Effector memory CD8-positive, alpha-beta T cell (primary cell): ENCODE measurements around the gene CRY2.

Experiments
- ATAC-seq: fragments of 150-1000 bp; cut with Tn5 transposase; replicated peaks from 2 replicates; pipeline ENCODE4 v1.10.0; 2021; ENCODE audit warnings: mild to moderate bottlenecking, moderate library complexity
- DNase-seq, 3 experiments: peaks; one replicate each; pipeline ENCODE4 v3.0.0; 2021
- H3K27ac Mint-ChIP-seq, 2 donors: one replicate each; pipeline ENCODE4 v1.8.0; 2022; ENCODE audit warnings: mild to moderate bottlenecking in 2 of 2, mixed read lengths in 2 of 2, moderate library complexity in 2 of 2
- H3K27me3 Mint-ChIP-seq, 2 donors: one replicate each; pipeline ENCODE4 v1.8.0; 2022; ENCODE audit warnings: mixed read lengths in 2 of 2
- H3K36me3 Mint-ChIP-seq: one replicate; pipeline ENCODE4 v1.8.0; 2022; ENCODE audit warnings: mild to moderate bottlenecking, moderate library complexity, mixed read lengths; ENCODE audit not compliant: insufficient read depth
- H3K4me1 Mint-ChIP-seq, 2 donors: one replicate each; pipeline ENCODE4 v1.8.0; 2022; ENCODE audit warnings: low read depth in 2 of 2, mixed read lengths in 2 of 2
- H3K4me3 Mint-ChIP-seq, 2 donors: one replicate each; pipeline ENCODE4 v1.8.0; 2022; ENCODE audit warnings: mild to moderate bottlenecking in 2 of 2, mixed read lengths in 2 of 2, moderate library complexity in 2 of 2
- H3K9me3 Mint-ChIP-seq, 2 donors: one replicate each; pipeline ENCODE4 v1.8.0; 2022; ENCODE audit warnings: mixed read lengths in 2 of 2

CRY2 gene

GRCh38 chr11:45858751-45859398 is 11.6 kb downstream of the CRY2 start:
- ATAC-seq (no peak), DNase-seq (no peak)
- peak overlapping the region in 1 of 2 donors; percentile 85 for H3K27ac Mint-ChIP-seq
- H3K4me1 Mint-ChIP-seq, result peaks cover 7 to 8% of the 10 kb centered on the region in 2 donors
- H3K9me3 Mint-ChIP-seq, result no peaks in the 10 kb centered on the region
- H3K36me3 Mint-ChIP-seq, result peaks cover 74% of the 10 kb centered on the region
- H3K27me3 Mint-ChIP-seq, result no peaks in the 10 kb centered on the region
- H3K4me3 Mint-ChIP-seq, result no peak overlapping the region

GRCh38 chr11:45859661-45860140 is 12.4 kb downstream of the CRY2 start:
- Mint-ChIP-seq H3K27ac (peak overlapping the region in 1 of 2 donors; percentile 85), H3K4me1 (peaks cover 6 to 8% of the 10 kb centered on the region in 2 donors), H3K4me3 (no peak overlapping the region), H3K9me3 (no peaks in the 10 kb centered on the region), H3K36me3 (peaks cover 74% of the 10 kb centered on the region), H3K27me3 (no peaks in the 10 kb centered on the region)
- no peak for DNase-seq
- no peak for ATAC-seq

DNA sequence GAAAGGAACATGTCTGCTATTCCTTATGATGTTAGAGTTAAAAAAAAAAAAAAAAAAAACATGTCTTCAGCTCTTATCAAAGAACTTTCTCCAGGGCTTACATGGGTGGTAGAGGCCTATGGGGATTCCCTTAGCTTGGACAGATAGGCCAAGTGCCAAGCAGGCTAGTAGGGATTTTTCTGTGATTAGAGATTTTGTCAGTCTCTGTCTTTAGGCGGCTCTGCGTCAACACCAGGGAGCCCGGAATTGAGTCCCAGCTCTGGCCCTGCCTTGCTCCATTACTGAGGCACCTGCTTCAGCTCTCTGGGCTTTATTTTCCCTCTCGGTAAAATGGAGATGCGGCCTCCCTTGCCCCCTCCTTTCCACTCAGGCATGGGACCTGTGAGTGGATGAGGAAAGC is 13.1 kb downstream of the CRY2 start:
- Mint-ChIP-seq H3K36me3 (peaks cover 78% of the 10 kb centered on the region), H3K4me1 (peaks cover 4 to 8% of the 10 kb centered on the region in 2 donors), H3K27ac (no peak overlapping the region), H3K4me3 (no peak overlapping the region), H3K9me3 (no peaks in the 10 kb centered on the region), H3K27me3 (no peaks in the 10 kb centered on the region)
- ATAC-seq (no peak), DNase-seq (no peak)

DNA sequence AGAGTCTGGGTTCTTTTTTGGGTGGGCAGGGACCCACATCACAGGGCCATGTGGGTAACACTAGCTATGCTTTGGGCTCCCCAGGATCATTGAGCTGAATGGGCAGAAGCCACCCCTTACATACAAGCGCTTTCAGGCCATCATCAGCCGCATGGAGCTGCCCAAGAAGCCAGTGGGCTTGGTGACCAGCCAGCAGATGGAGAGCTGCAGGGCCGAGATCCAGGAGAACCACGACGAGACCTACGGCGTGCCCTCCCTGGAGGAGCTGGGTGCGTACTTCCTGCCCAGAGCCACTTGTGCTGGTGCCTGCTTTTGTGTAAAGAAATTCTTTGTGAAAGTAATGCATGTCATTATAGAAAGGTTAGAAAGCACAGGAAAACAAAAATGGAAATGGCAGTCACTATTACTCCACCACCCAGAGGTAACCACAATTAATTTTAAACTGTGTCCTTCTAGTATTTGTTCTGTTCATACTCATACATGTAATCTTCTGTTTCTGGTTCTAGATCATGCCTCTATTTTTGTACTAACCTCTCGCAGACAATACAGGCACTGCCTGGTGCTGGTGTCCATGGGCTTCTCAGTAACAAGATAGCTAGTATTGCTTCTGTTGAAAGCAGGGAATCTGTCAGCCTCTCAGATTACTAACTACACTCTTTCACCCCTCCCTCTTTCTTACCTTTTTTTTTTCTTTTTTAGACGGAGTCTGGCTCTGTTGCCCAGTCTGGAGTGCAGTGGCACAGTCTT is 13.7 kb downstream of the CRY2 start:
- H3K27me3 Mint-ChIP-seq, result no peaks in the 10 kb centered on the region
- H3K36me3 Mint-ChIP-seq, result peaks cover 81% of the 10 kb centered on the region
- H3K4me3 Mint-ChIP-seq, result no peak overlapping the region
- DNase-seq (no peak), ATAC-seq (no peak)
- peak overlapping the region in 1 of 2 donors; percentile 32 for H3K27ac Mint-ChIP-seq
- H3K4me1 Mint-ChIP-seq, result peaks cover 4 to 8% of the 10 kb centered on the region in 2 donors
- H3K9me3 Mint-ChIP-seq, result no peaks in the 10 kb centered on the region

GRCh38 chr11:45864041-45864440 is 16.8 kb downstream of the CRY2 start:
- ATAC-seq (no peak), DNase-seq (no peak)
- Mint-ChIP-seq H3K27ac (no peak overlapping the region), H3K4me1 (peaks cover 0 to 4% of the 10 kb centered on the region in 2 donors), H3K4me3 (no peak overlapping the region), H3K9me3 (no peaks in the 10 kb centered on the region), H3K27me3 (no peaks in the 10 kb centered on the region), H3K36me3 (peaks cover 82% of the 10 kb centered on the region)

DNA sequence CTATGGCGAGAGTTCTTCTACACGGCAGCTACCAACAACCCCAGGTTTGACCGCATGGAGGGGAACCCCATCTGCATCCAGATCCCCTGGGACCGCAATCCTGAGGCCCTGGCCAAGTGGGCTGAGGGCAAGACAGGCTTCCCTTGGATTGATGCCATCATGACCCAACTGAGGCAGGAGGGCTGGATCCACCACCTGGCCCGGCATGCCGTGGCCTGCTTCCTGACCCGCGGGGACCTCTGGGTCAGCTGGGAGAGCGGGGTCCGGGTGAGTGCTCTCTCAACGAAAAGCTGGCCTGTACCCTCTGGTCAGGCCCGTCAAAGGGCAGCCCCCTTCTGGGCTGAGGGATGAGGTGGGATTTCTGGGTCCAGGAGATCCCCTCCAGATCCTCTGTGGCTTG is 22.3 kb downstream of the CRY2 start:
- H3K36me3 Mint-ChIP-seq, result peaks cover 83% of the 10 kb centered on the region
- ATAC-seq, result no peak

GRCh38 chr11:45870706-45871105 is 23.4 kb downstream of the CRY2 start:
- no peak overlapping the region for H3K4me3 Mint-ChIP-seq
- no peak for ATAC-seq
- peaks cover 85% of the 10 kb centered on the region for H3K36me3 Mint-ChIP-seq
- no peak for DNase-seq
- H3K27me3 Mint-ChIP-seq, result no peaks in the 10 kb centered on the region
- peak overlapping the region in 1 of 2 donors; percentile 77 for H3K27ac Mint-ChIP-seq
- peaks cover 0 to 9% of the 10 kb centered on the region in 2 donors for H3K4me1 Mint-ChIP-seq
- H3K9me3 Mint-ChIP-seq, result no peaks in the 10 kb centered on the region

More for the DNA sequence above, 22.3 kb downstream of the CRY2 start:
- H3K27me3 Mint-ChIP-seq, result no peaks in the 10 kb centered on the region
- DNase-seq, result no peak
- no peaks in the 10 kb centered on the region for H3K9me3 Mint-ChIP-seq
- no peak overlapping the region for H3K27ac Mint-ChIP-seq
- H3K4me3 Mint-ChIP-seq, result no peak overlapping the region
- peaks cover 0 to 9% of the 10 kb centered on the region in 2 donors for H3K4me1 Mint-ChIP-seq

- H3K36me3 Mint-ChIP-seq, result peaks cover 78% of the 10 kb centered on the region
- H3K9me3 Mint-ChIP-seq, result no peaks in the 10 kb centered on the region
- peak overlapping the region; percentile 8 to 77 for H3K27ac Mint-ChIP-seq
- ATAC-seq (no peak), DNase-seq (no peak)
- no peak overlapping the region for H3K4me3 Mint-ChIP-seq
- peaks cover 0 to 9% of the 10 kb centered on the region in 2 donors for H3K4me1 Mint-ChIP-seq
- no peaks in the 10 kb centered on the region for H3K27me3 Mint-ChIP-seq
Measured at GRCh38 chr11:45871638-45872037, 24.4 kb downstream of the CRY2 start.

DNA sequence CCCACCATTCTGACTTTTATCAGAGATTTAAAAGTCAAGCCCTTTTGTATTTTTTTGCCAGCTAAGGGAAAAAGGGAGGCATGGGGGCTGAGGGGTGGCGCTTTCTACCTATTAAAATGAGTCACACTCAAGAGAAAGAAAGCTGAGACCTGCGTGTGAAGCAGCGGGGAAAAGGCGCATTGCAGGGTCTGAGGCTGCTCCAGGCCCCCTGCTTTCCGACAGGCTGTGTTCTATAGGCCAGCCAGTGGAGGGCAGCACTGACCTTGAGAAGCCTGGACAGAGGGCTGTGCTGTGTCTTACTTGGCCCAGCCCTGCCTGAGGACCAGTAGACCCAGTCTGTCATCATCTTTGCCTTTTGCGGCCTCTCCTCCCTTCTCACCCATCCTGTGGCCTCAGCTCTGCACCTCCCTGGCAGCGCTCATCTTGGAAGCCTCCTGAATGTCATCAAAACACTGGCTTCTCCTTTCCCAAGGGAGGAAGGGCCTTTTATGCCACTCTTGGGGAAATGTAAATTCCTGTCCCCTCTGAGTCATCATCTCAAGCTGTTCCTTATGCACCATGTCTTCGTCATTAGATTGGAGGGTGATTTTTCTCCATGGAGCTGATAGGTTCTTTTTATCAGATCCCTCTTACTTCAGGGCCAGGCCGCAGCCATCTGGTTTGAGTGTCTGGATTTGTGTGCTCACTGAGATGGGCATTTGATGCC is 25.5 kb downstream of the CRY2 start:
- ATAC-seq (peak; percentile 71), DNase-seq (peak in 2 of 3 experiments; percentile 24 to 27)
- Mint-ChIP-seq H3K36me3 (peaks cover 72% of the 10 kb centered on the region), H3K27me3 (no peaks in the 10 kb centered on the region), H3K4me1 (peaks cover 0 to 7% of the 10 kb centered on the region in 2 donors), H3K4me3 (no peak overlapping the region), H3K9me3 (no peaks in the 10 kb centered on the region), H3K27ac (peak overlapping the region in 1 of 2 donors; percentile 12)

DNA sequence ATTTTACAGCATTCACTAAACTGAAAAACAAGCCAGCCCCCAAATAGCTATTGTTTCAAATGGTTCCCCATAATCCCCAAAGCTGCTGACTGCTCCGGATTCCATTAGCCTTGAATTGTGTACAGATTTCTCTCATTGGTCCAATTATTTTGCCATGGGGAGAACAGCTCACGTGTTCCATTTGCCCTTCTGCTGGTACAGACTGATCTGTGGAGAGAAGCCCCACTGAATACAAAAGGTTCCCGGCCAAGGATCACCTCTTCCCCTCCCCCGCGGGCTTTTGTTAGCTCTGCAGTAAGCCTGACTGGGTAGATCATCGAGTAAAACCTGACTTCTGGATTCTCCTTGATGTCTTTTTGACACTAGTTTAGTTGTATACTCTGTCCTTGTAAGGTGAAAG is 29.1 kb downstream of the CRY2 start:
- H3K27ac Mint-ChIP-seq, result no peak overlapping the region
- H3K4me3 Mint-ChIP-seq, result no peak overlapping the region
- peaks cover 0 to under 1% of the 10 kb centered on the region in 2 donors for H3K4me1 Mint-ChIP-seq
- peaks cover 43% of the 10 kb centered on the region for H3K36me3 Mint-ChIP-seq
- ATAC-seq (no peak), DNase-seq (no peak)
- no peaks in the 10 kb centered on the region for H3K27me3 Mint-ChIP-seq
- H3K9me3 Mint-ChIP-seq, result no peaks in the 10 kb centered on the region

- DNase-seq, result no peak
- no peak overlapping the region for H3K4me3 Mint-ChIP-seq
- ATAC-seq, result no peak
- peaks cover 45% of the 10 kb centered on the region for H3K36me3 Mint-ChIP-seq
- H3K27ac Mint-ChIP-seq, result no peak overlapping the region
- H3K4me1 Mint-ChIP-seq, result no peaks in the 10 kb centered on the region
- H3K27me3 Mint-ChIP-seq, result no peaks in the 10 kb centered on the region
- H3K9me3 Mint-ChIP-seq, result no peaks in the 10 kb centered on the region
Measured at GRCh38 chr11:45877221-45877620, 29.9 kb downstream of the CRY2 start.

GRCh38 chr11:45877845-45878244 is 30.6 kb downstream of the CRY2 start:
- no peak overlapping the region for H3K4me3 Mint-ChIP-seq
- H3K4me1 Mint-ChIP-seq, result no peaks in the 10 kb centered on the region
- no peak for ATAC-seq
- DNase-seq, result no peak
- no peaks in the 10 kb centered on the region for H3K9me3 Mint-ChIP-seq
- H3K36me3 Mint-ChIP-seq, result peaks cover 45% of the 10 kb centered on the region
- no peaks in the 10 kb centered on the region for H3K27me3 Mint-ChIP-seq
- no peak overlapping the region for H3K27ac Mint-ChIP-seq

DNA sequence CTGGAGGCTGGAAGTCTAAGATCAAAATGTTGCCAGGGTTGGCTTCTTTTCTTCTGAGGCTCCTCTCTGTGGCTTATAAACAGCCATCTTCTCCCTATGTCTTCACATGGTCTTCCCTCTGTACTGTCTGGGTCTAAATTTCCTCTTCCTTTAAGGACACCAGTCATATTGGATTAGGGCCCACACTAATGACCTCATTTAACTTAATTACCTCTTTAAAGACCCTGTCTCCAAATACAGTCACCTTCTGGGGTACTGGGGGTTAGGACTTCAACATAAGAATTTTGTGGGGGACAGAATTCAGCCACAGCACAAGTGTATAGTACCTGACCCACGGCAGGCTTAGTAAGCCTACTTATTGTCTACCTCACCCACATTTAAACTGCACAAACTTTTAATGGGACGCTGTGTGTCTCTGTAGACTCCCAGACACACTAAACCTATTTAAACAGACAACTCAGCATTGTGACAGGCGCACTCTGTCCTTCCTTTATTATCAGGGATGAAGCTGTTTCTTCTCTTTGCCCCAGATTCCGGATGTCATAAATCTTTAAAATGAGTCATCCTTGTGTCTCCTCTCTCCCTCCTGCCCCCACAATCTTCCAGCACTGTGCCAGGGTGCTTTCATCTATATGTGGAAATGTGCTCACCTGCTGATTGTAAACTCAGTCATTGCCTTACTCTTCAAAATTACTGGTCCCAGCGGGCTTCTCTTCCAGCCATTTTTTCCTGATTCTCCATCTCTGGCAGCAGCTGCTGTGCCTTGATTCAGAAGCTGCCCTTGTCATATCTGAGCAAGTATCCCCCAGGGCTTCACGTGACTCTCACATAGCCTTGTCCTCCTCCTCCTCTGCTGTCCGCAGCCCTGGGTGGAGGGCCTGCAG is 32.8 kb downstream of the CRY2 start:
- DNase-seq (no peak), ATAC-seq (no peak)
- H3K4me3 Mint-ChIP-seq, result no peak overlapping the region
- H3K4me1 Mint-ChIP-seq, result peaks cover 8 to 11% of the 10 kb centered on the region in 2 donors
- no peaks in the 10 kb centered on the region for H3K27me3 Mint-ChIP-seq
- H3K36me3 Mint-ChIP-seq, result peaks cover 37% of the 10 kb centered on the region
- no peaks in the 10 kb centered on the region for H3K9me3 Mint-ChIP-seq
- peak overlapping the region in 1 of 2 donors; percentile 5 for H3K27ac Mint-ChIP-seq
